ENCODE measurements around the gene RAP1A. TPM values are rescaled to one million over a fixed set of nuclear protein-coding genes. Genes with fewer than 3 reads are reported as not detected.

Gene RAP1A
- total RNA-seq, 1 experiment from 2014 or later: 26.7 TPM

GRCh38 chr1:111669268-111669667 is 49.7 kb downstream of the RAP1A start:
- no peak overlapping the region for H3K27ac Mint-ChIP-seq
- TF ChIP-seq CTCF (conservative IDR thresholded peaks at IDR 0.05): no peak

More at GRCh38 chr1:111669268-111669667, 49.7 kb downstream of the RAP1A start:
- DNase-seq: no peak
- no peak overlapping the region for H2BK120ac ChIP-seq (ENCODE audit: low read depth, low read length, poor library complexity, severe bottlenecking)
- Mint-ChIP-seq H3K27me3 (ENCODE audit: low read depth) (no peaks in the 10 kb centered on the region), H3K4me3 (no peak overlapping the region), H3K36me3 (ENCODE audit: insufficient read depth in 1 of 3, low read depth in 3 of 3) (no peaks in the 10 kb centered on the region; a peak in 1 of 7 replicates), H3K4me1 (peaks cover 9 to 12% of the 10 kb centered on the region in 2 experiments), H3K9me3 (no peaks in the 10 kb centered on the region)
- H2BK5ac ChIP-seq (ENCODE audit: insufficient read length, low read length): no peak overlapping the region
- no peak overlapping the region for H2AFZ ChIP-seq (ENCODE audit: low read length)
- H3K4me1 ChIP-seq (ENCODE audit: insufficient read depth, low read length): no peaks in the 10 kb centered on the region
- H2AK5ac ChIP-seq (ENCODE audit: insufficient read length, low read length): no peak overlapping the region
- no peak overlapping the region for H3K14ac ChIP-seq (ENCODE audit: insufficient read depth, low read length)
- no peaks in the 10 kb centered on the region for H3K27me3 ChIP-seq (ENCODE audit: insufficient read depth, low read length)
- no peak overlapping the region for H3T11ph ChIP-seq (ENCODE audit: low read length)
- no peaks in the 10 kb centered on the region for H4K20me1 ChIP-seq (ENCODE audit: control insufficient read depth, insufficient read depth, insufficient read length)
- no peak overlapping the region for H4K91ac ChIP-seq (ENCODE audit: insufficient read length, low read depth, low read length)
- no peaks in the 10 kb centered on the region for H3K79me1 ChIP-seq (ENCODE audit: insufficient read depth, low read depth, low read length, poor library complexity, severe bottlenecking)
- no peak overlapping the region for H3K27ac ChIP-seq (ENCODE audit: insufficient read length, low read depth, low read length)
- H2BK15ac ChIP-seq (ENCODE audit: low read depth, low read length): no peak overlapping the region
- no peak overlapping the region for H3K4me2 ChIP-seq (ENCODE audit: insufficient read depth, insufficient read length, low read length)
- H3K9me3 ChIP-seq (ENCODE audit: control insufficient read depth, low read depth, low read length): no peaks in the 10 kb centered on the region
- H3K23ac ChIP-seq (ENCODE audit: insufficient read length, low read depth, low read length): no peak overlapping the region
- H3K4ac ChIP-seq (ENCODE audit: low read depth, low read length): no peak overlapping the region
- no peak overlapping the region for H4K5ac ChIP-seq (ENCODE audit: insufficient read length, low read depth, low read length)
- no peak overlapping the region for H4K8ac ChIP-seq (replicated peaks; ENCODE audit: insufficient read length, low read depth, low read length)
- H3K56ac ChIP-seq (ENCODE audit: insufficient read length, low read depth, low read length): no peak overlapping the region
- no peak overlapping the region for H3K9ac ChIP-seq (ENCODE audit: extremely low read depth, insufficient read length, low read length)
- H2BK12ac ChIP-seq (ENCODE audit: insufficient read length, low read depth, low read length): no peak overlapping the region
- H3K79me2 ChIP-seq (ENCODE audit: insufficient read depth, low read length): no peaks in the 10 kb centered on the region
- no peak overlapping the region for H2BK20ac ChIP-seq (ENCODE audit: low read depth, low read length, poor library complexity, severe bottlenecking)
- no peak overlapping the region for H3K18ac ChIP-seq (ENCODE audit: insufficient read length, low read depth, low read length)
- WGBS (ENCODE audit: extremely low coverage, insufficient read length, low lambda C conversion rate): no CpG with 5 or more reads among the region's 1 CpG
- H3K23me2 ChIP-seq (ENCODE audit: insufficient read length, low read depth, low read length, poor library complexity, severe bottlenecking): no peaks in the 10 kb centered on the region
